Neural progenitor cell (in vitro differentiated cells): ENCODE measurements around the gene SMAP2. TPM values are rescaled to one million over a fixed set of nuclear protein-coding genes. Genes with fewer than 3 reads are reported as not detected.
A peak's percentile ranks its signal among the peaks of the same experiment; 100 is the strongest.
"Not testable (repeated sequence)": the region's sequence is repeated elsewhere in the genome, so short reads cannot be mapped to it uniquely, and the experiment has no call there.

Experiments
- DNase-seq: peaks from one replicate; pipeline ENCODE4 v3.0.0-alpha.2; 2016; ENCODE audit warnings: low spot score
- H2AFZ ChIP-seq: fragments of 200-600 bp; sonication (generic); replicated peaks from 2 replicates; pipeline ENCODE4 v1.6.1; 2016; ENCODE audit warnings: antibody characterized with exemption
- H3F3A ChIP-seq: fragments of 200-600 bp; sonication (generic); 2 replicates; pipeline ENCODE4 v1.6.1; 2016; ENCODE audit warnings: antibody characterized with exemption, low read depth
- H3K27ac ChIP-seq: fragments of 200-600 bp; sonication (generic); 2 replicates; pipeline ENCODE4 v1.5.1; 2016; ENCODE audit warnings: mild to moderate bottlenecking
- H3K27me3 ChIP-seq: fragments of 200-600 bp; sonication (generic); 2 replicates; pipeline ENCODE4 v1.6.1; 2016; ENCODE audit warnings: mild to moderate bottlenecking, moderate library complexity
- H3K36me3 ChIP-seq: fragments of 200-600 bp; sonication (generic); 2 replicates; pipeline ENCODE4 v1.5.1; 2016
- H3K4me1 ChIP-seq: fragments of 200-600 bp; sonication (generic); 2 replicates; pipeline ENCODE4 v1.6.1; 2016; ENCODE audit warnings: mixed run types
- H3K4me2 ChIP-seq: fragments of 200-600 bp; sonication (generic); 2 replicates; pipeline ENCODE4 v1.6.1; 2016
- H3K4me3 ChIP-seq: fragments of 200-600 bp; sonication (generic); 2 replicates; pipeline ENCODE4 v1.5.1; 2016
- H3K79me2 ChIP-seq: fragments of 200-600 bp; sonication (generic); 2 replicates; pipeline ENCODE4 v1.6.1; 2016; ENCODE audit warnings: low read depth
- H3K9ac ChIP-seq: fragments of 200-600 bp; sonication (generic); 2 replicates; pipeline ENCODE4 v1.6.1; 2016
- H3K9me3 ChIP-seq: fragments of 200-600 bp; sonication (generic); 2 replicates; pipeline ENCODE4 v1.5.1; 2016; ENCODE audit warnings: low read depth
- H4K20me1 ChIP-seq: fragments of 200-600 bp; sonication (generic); 2 replicates; pipeline ENCODE4 v1.6.1; 2016; ENCODE audit warnings: low read depth
- H3K27ac Mint-ChIP-seq: 3 replicates; pipeline ENCODE4 v1.8.0; 2021; ENCODE audit warnings: mixed read lengths
- H3K27me3 Mint-ChIP-seq: 2 replicates; pipeline ENCODE4 v1.8.0; 2022; ENCODE audit warnings: low read depth, mild to moderate bottlenecking, inconsistent platforms, moderate library complexity, mixed read lengths; ENCODE audit not compliant: insufficient read depth
- H3K36me3 Mint-ChIP-seq: 3 replicates; pipeline ENCODE4 v1.8.0; 2021; ENCODE audit warnings: mixed read lengths
- H3K4me1 Mint-ChIP-seq: 3 replicates; pipeline ENCODE4 v1.8.0; 2021; ENCODE audit warnings: mixed read lengths
- H3K4me3 Mint-ChIP-seq: 3 replicates; pipeline ENCODE4 v1.8.0; 2021; ENCODE audit warnings: mild to moderate bottlenecking, moderate library complexity, mixed read lengths
- H3K9me3 Mint-ChIP-seq: 3 replicates; pipeline ENCODE4 v1.8.0; 2020; ENCODE audit warnings: mixed read lengths
- CTCF ChIP-seq: fragments of 200-600 bp; sonication (generic); IDR thresholded peaks from 2 replicates; pipeline ENCODE4 v1.5.1; 2017; ENCODE audit warnings: antibody characterized with exemption, mild to moderate bottlenecking
- EZH2 ChIP-seq: fragments of 200-600 bp; sonication (generic); IDR thresholded peaks from 2 replicates; pipeline ENCODE4 v1.6.1; 2017; ENCODE audit warnings: antibody characterized with exemption, mild to moderate bottlenecking, moderate library complexity
- EZH2phosphoT487 ChIP-seq: fragments of 200-600 bp; sonication (generic); IDR thresholded peaks from 2 replicates; pipeline ENCODE4 v1.6.1; 2017; ENCODE audit warnings: antibody characterized with exemption
- total RNA-seq: library from RNA; depleted of rRNA; stranded (reverse); fragments of >200 nt; gene quantifications from 2 replicates; pipeline ENCODE4 v1.2.3, GENCODE V29; 2015; ENCODE audit warnings: low replicate concordance

The SMAP2 gene
- total RNA-seq, 1 donor from 2014 or later = 9.4 TPM

DNA sequence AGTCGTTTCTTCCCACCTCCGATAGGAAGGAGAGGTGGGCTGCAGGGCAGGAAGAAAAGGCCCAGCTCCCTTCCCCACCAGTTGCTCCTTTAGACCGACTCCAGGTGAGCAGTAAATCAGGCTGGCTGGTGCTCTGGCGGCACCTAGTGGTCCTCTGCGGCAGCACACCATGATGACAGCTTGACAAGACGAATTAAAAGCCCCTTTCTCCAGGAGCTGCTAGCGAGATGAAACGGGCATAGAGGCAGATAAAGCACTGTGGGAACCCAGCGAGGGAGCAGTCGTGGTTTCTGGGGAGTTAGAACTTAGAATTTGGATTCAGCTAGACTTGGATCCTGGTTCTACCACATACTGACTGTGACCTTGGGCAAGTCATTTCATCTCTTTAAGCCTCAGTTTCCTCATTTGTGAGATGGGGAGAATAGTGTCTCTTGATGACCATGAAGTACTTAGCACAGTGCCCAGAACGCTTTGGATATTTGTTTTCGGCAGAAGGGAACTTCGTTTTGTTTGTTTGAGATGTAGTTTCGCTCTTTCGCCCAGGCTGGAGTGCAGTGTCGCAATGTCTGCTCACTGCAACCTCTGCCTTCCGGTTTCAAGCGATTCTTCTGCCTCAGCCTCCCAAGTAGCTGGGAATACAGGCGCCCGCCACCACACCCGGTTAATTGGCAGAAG is 34.6 kb upstream of the SMAP2 start:
- Histone ChIP-seq H3K9ac (no peak overlapping the region), H3K9me3 (no peaks in the 10 kb centered on the region), H2AFZ (no peak overlapping the region), H3K4me1 (no peaks in the 10 kb centered on the region), H3K36me3 (no peaks in the 10 kb centered on the region), H3F3A (no peaks in the 10 kb centered on the region), H3K4me3 (no peak overlapping the region), H4K20me1 (no peaks in the 10 kb centered on the region), H3K79me2 (no peaks in the 10 kb centered on the region), H3K27me3 (peaks cover 18% of the 10 kb centered on the region), H3K27ac (no peak overlapping the region), H3K4me2 (no peak overlapping the region)
- peak; percentile 85 for DNase-seq
- peaks cover 3% of the 10 kb centered on the region for H3K4me1 Mint-ChIP-seq
- peak; percentile 99 for TF ChIP-seq CTCF
- TF ChIP-seq EZH2phosphoT487 = no peak
- H3K36me3 Mint-ChIP-seq = no peaks in the 10 kb centered on the region
- no peak overlapping the region for H3K27ac Mint-ChIP-seq
- H3K4me3 Mint-ChIP-seq = no peak overlapping the region
- peaks cover 2% of the 10 kb centered on the region for H3K9me3 Mint-ChIP-seq
- peaks cover 7% of the 10 kb centered on the region for H3K27me3 Mint-ChIP-seq

DNA sequence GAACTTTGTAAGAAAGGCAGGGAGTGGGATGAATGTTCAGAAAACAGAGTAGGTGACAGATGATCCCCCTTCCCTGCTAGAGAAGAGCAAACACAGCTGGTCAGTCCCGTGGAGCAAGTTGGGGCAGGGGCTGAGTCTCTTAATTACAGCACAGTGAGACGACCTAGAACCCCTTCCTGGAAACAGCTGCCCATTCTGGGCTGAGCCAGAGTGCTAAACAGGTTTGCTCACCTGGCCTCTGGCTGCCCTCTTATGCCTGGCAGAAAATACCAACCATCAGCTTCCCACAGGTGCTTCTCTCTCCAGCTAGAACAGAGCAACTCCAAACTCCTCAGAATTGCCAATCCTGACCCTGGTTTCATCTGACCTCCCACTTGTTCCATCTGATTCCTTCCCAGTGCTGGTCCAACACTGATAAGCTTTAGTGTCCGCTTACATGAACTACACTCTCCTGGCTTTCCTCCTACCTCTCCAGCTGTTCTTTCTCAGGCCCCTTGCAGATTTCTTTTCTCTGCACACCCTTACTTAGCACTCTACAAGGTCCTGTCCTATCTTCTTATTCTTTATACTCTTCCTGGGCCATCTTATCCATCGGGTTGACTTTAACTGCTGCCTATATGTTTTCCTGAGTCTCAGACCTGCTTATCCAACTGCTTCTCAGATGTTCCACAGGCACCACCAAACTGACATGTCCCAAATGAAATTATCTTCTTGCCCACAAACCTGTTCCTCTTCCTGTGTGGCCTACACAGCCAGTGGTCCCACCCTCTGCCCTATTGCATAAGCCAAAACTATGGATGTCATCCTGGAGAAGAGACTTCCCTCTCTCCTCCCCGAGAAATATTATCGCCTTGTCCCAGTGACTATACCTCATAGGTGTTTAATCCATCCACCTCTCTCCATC is 33.9 kb upstream of the SMAP2 start:
- Mint-ChIP-seq H3K27ac (no peak overlapping the region), H3K36me3 (no peaks in the 10 kb centered on the region)

GRCh38 chr1:40341491-40342380 is 31.8 kb upstream of the SMAP2 start:
- Histone ChIP-seq H3F3A (no peaks in the 10 kb centered on the region), H4K20me1 (no peaks in the 10 kb centered on the region), H3K36me3 (no peaks in the 10 kb centered on the region), H3K9me3 (no peaks in the 10 kb centered on the region), H3K27me3 (peaks cover 18% of the 10 kb centered on the region), H3K4me3 (no peak overlapping the region), H3K9ac (no peak overlapping the region), H3K27ac (no peak overlapping the region), H2AFZ (no peak overlapping the region), H3K4me1 (no peaks in the 10 kb centered on the region), H3K4me2 (no peak overlapping the region), H3K79me2 (no peaks in the 10 kb centered on the region)
- no peak overlapping the region for H3K4me3 Mint-ChIP-seq
- peaks cover 3% of the 10 kb centered on the region for H3K4me1 Mint-ChIP-seq
- peaks cover 7% of the 10 kb centered on the region for H3K27me3 Mint-ChIP-seq
- no peak for DNase-seq
- TF ChIP-seq EZH2phosphoT487 (no peak), EZH2 (no peak), CTCF (no peak)
- H3K9me3 Mint-ChIP-seq = peaks cover 2% of the 10 kb centered on the region
- no peak overlapping the region for H3K27ac Mint-ChIP-seq
- H3K36me3 Mint-ChIP-seq = no peaks in the 10 kb centered on the region

More for the DNA sequence above, 33.9 kb upstream of the SMAP2 start:
- no peaks in the 10 kb centered on the region for H3F3A ChIP-seq
- H3K79me2 ChIP-seq = no peaks in the 10 kb centered on the region
- H3K27me3 Mint-ChIP-seq = peaks cover 7% of the 10 kb centered on the region
- no peak overlapping the region for H3K27ac ChIP-seq
- peaks cover 2% of the 10 kb centered on the region for H3K9me3 Mint-ChIP-seq
- no peak overlapping the region for H2AFZ ChIP-seq
- H4K20me1 ChIP-seq = no peaks in the 10 kb centered on the region
- TF ChIP-seq CTCF = no peak
- TF ChIP-seq EZH2 = no peak
- no peak for TF ChIP-seq EZH2phosphoT487
- H3K9ac ChIP-seq = no peak overlapping the region
- peaks cover 18% of the 10 kb centered on the region for H3K27me3 ChIP-seq
- H3K4me1 ChIP-seq = no peaks in the 10 kb centered on the region
- DNase-seq = no peak
- no peak overlapping the region for H3K4me3 ChIP-seq
- H3K9me3 ChIP-seq = no peaks in the 10 kb centered on the region
- no peak overlapping the region for H3K4me2 ChIP-seq
- H3K4me1 Mint-ChIP-seq = peaks cover 3% of the 10 kb centered on the region
- H3K4me3 Mint-ChIP-seq = no peak overlapping the region
- H3K36me3 ChIP-seq = no peaks in the 10 kb centered on the region

GRCh38 chr1:40342381-40342717 is 31.2 kb upstream of the SMAP2 start:
- H3K9me3 ChIP-seq, H3K4me2 ChIP-seq, H3K36me3 Mint-ChIP-seq, H3K4me1 Mint-ChIP-seq, H4K20me1 ChIP-seq, H2AFZ ChIP-seq, H3K27me3 Mint-ChIP-seq, H3K4me3 Mint-ChIP-seq, H3K9ac ChIP-seq, H3K36me3 ChIP-seq, H3K79me2 ChIP-seq, H3K4me1 ChIP-seq, H3K27ac ChIP-seq, H3K27ac Mint-ChIP-seq, H3K9me3 Mint-ChIP-seq, H3F3A ChIP-seq, H3K4me3 ChIP-seq, DNase-seq: not testable (repeated sequence)
- H3K27me3 ChIP-seq = peaks cover 18% of the 10 kb centered on the region
